HepG2 (cell line): ENCODE data around the gene CBX5. TPM values are rescaled to one million over a fixed set of nuclear protein-coding genes. Genes with fewer than 3 reads are reported as not detected.

Source experiments
- ATF5 ChIP-seq: sonication (generic); formaldehyde crosslinking; IDR thresholded peaks from 2 replicates; pipeline ENCODE4 v1.4.0; 2020; ENCODE audit warnings: mild to moderate bottlenecking, low read depth, missing genetic modification reagents
- ATF6 ChIP-seq: sonication (generic); formaldehyde crosslinking; conservative IDR thresholded peaks from 2 replicates; pipeline ENCODE4 v1.4.0; 2020; ENCODE audit warnings: missing genetic modification reagents
- CC2D1A ChIP-seq: sonication (generic); formaldehyde crosslinking; IDR thresholded peaks from 2 replicates; pipeline ENCODE4 v1.8.1; 2023; ENCODE audit warnings: mild to moderate bottlenecking, missing genetic modification reagents
- CEBPB ChIP-seq: IDR thresholded peaks from 2 replicates; pipeline ENCODE4 v1.6.1; 2011; ENCODE audit warnings: low read depth, low read length, improper control_type of control experiment, borderline replicate concordance
- DRAP1 ChIP-seq: IDR thresholded peaks from 2 replicates; pipeline ENCODE4 v1.6.1; 2016; ENCODE audit warnings: missing genetic modification reagents, missing compliant biosample characterization
- ETV6 ChIP-seq: sonication (generic); formaldehyde crosslinking; conservative IDR thresholded peaks from 2 replicates; pipeline ENCODE4 v1.4.0; 2020; ENCODE audit warnings: missing genetic modification reagents
- IKZF5 ChIP-seq: IDR thresholded peaks from 2 replicates; pipeline ENCODE4 v1.6.1; 2018; ENCODE audit warnings: missing genetic modification reagents, mild to moderate bottlenecking, missing compliant biosample characterization
- ISX ChIP-seq: sonication (generic); formaldehyde crosslinking; conservative IDR thresholded peaks from 2 replicates; pipeline ENCODE4 v1.5.0; 2020; ENCODE audit warnings: missing genetic modification reagents
- KAT2B ChIP-seq: fragments of 150-350 bp; IDR thresholded peaks from 2 replicates; pipeline ENCODE4 v1.6.1; 2014; ENCODE audit warnings: low read depth, low read length, borderline replicate concordance
- KLF12 ChIP-seq: sonication (generic); formaldehyde crosslinking; IDR thresholded peaks from 2 replicates; pipeline ENCODE4 v1.4.0; 2020; ENCODE audit warnings: missing genetic modification reagents, borderline replicate concordance
- NRL ChIP-seq: sonication (generic); formaldehyde crosslinking; IDR thresholded peaks from 2 replicates; pipeline ENCODE4 v1.5.0; 2020; ENCODE audit warnings: missing genetic modification reagents, mild to moderate bottlenecking, moderate library complexity, borderline replicate concordance
- SIN3A ChIP-seq: IDR thresholded peaks from 2 replicates; pipeline ENCODE4 v1.6.1; 2011; ENCODE audit warnings: low read depth, mild to moderate bottlenecking, control low read depth, low read length, borderline replicate concordance
- SPEN ChIP-seq: sonication (generic); formaldehyde crosslinking; IDR thresholded peaks from 2 replicates; pipeline ENCODE4 v1.5.1; 2020; ENCODE audit warnings: low read depth, mild to moderate bottlenecking, missing genetic modification reagents
- SRSF1 ChIP-seq: fragments of 200-400 bp; formaldehyde crosslinking; optimal IDR thresholded peaks from 2 replicates; pipeline ENCODE3; 2017; ENCODE audit warnings: mild to moderate bottlenecking, low read depth, low read length, moderate library complexity
- SRSF9 ChIP-seq: fragments of 200-400 bp; formaldehyde crosslinking; IDR thresholded peaks from 2 replicates; pipeline ENCODE4 v1.6.1; 2018; ENCODE audit warnings: borderline replicate concordance, mild to moderate bottlenecking, low read depth, low read length; ENCODE audit not compliant: insufficient read depth, poor library complexity, severe bottlenecking
- TCF7L2 ChIP-seq: IDR thresholded peaks from 2 replicates; pipeline ENCODE4 v1.6.1; 2011; ENCODE audit warnings: mild to moderate bottlenecking, low read depth, low read length, moderate library complexity
- TEF ChIP-seq: sonication (generic); formaldehyde crosslinking; IDR thresholded peaks from 2 replicates; pipeline ENCODE4 v1.5.0; 2020; ENCODE audit warnings: missing genetic modification reagents
- ZFP1 ChIP-seq: IDR thresholded peaks from 2 replicates; pipeline ENCODE4 v1.6.1; 2016
- ZNF260 ChIP-seq: sonication (generic); formaldehyde crosslinking; IDR thresholded peaks from 2 replicates; pipeline ENCODE4 v1.4.0; 2020; ENCODE audit warnings: missing genetic modification reagents, low read depth, mild to moderate bottlenecking, borderline replicate concordance
- ZNF460 ChIP-seq: sonication (generic); formaldehyde crosslinking; IDR thresholded peaks from 2 replicates; pipeline ENCODE4 v1.5.1; 2020; ENCODE audit warnings: missing genetic modification reagents, mild to moderate bottlenecking, borderline replicate concordance
- ZNF569 ChIP-seq: sonication (generic); formaldehyde crosslinking; IDR thresholded peaks from 2 replicates; pipeline ENCODE4 v1.5.0; 2020; ENCODE audit warnings: mild to moderate bottlenecking, missing genetic modification reagents, moderate library complexity, borderline replicate concordance
- ZNF790 ChIP-seq: sonication (generic); formaldehyde crosslinking; IDR thresholded peaks from 2 replicates; pipeline ENCODE4 v1.8.0; 2022; ENCODE audit warnings: missing genetic modification reagents, mild to moderate bottlenecking, borderline replicate concordance
- ZNF816 ChIP-seq: sonication (generic); formaldehyde crosslinking; IDR thresholded peaks from 2 replicates; pipeline ENCODE4 v1.8.0; 2022; ENCODE audit warnings: missing genetic modification reagents, mild to moderate bottlenecking, borderline replicate concordance
- ZSCAN9 ChIP-seq: IDR thresholded peaks from 2 replicates; pipeline ENCODE4 v1.6.1; 2016; ENCODE audit warnings: borderline replicate concordance
- polyA plus RNA-seq, 8 experiments: library from polyadenylated mRNA; depleted of rRNA in 3 of 8; stranded (reverse) in 7 of 8; unstranded in 1 of 8; fragments of >200 nt; fragmentation: Illumina TruSeq in 4 of 8; extraction: Trizol in 4 of 8; gene quantifications; 2 replicates each; pipeline versions ENCODE4 v1.2.1 to v1.2.3, GENCODE V29; 2011 to 2016; ENCODE audit warnings: low read depth in 4 of 8, missing spikeins in 1 of 8, mixed read lengths in 1 of 8; ENCODE audit not compliant: insufficient read depth in 1 of 8
- total RNA-seq, 5 experiments: library from RNA; depleted of rRNA; stranded (reverse); fragments of >200 nt; fragmentation: Illumina TruSeq; extraction: Trizol; gene quantifications; 2 replicates each; pipeline ENCODE4 v1.2.3, GENCODE V29; 2016; ENCODE audit warnings: low read depth in 1 of 5

Gene CBX5
- total and polyA plus RNA-seq, 2 of the 13 experiments (the other 11 are each of a cell fraction or from before 2014, with no cell fraction given) = 16.0 to 22.2 TPM

GRCh38 chr12:54279632-54280467 lies at the start of gene CBX5 (continued):
- TF ChIP-seq IKZF5 (CRISPR knock-in tag) (peak; percentile 55; the same call in 1 of the 2 replicates), ZFP1 (0 out of 2 replicates have a peak, but pooled peaks have one; percentile 44), ATF5 (CRISPR knock-in tag) (no peak; the same call in 1 of the 2 replicates), SRSF9 (no peak), ZNF460 (CRISPR knock-in tag) (no peak), ZNF816 (no peak; the same call in 1 of the 2 replicates), DRAP1 (CRISPR knock-in tag) (peak; percentile 97), CC2D1A (CRISPR knock-in tag) (no peak), SIN3A (peak; percentile 90; the same call in 1 of the 2 replicates), TCF7L2 (no peak), KAT2B (no peak), NRL (CRISPR knock-in tag) (no peak), ETV6 (0 out of 2 replicates have a peak, but pooled peaks have one; percentile 69), KLF12 (CRISPR knock-in tag) (peak; percentile 79; the same call in 1 of the 2 replicates), SPEN (CRISPR knock-in tag) (peak; percentile 24; the same call in 1 of the 2 replicates), ZNF260 (CRISPR knock-in tag) (no peak), SRSF1 (no peak), ZSCAN9 (CRISPR knock-in tag) (no peak; the same call in none of the 2 replicates), TEF (CRISPR knock-in tag) (no peak), ZNF569 (CRISPR knock-in tag) (peak; percentile 30; the same call in 1 of the 2 replicates), ZNF790 (no peak), ATF6 (CRISPR knock-in tag) (no peak), CEBPB (no peak), ISX (CRISPR knock-in tag) (0 out of 2 replicates have a peak, but pooled peaks have one; percentile 85)
